Adrenal gland (tissue), 12 donors: ENCODE results near the gene NR2F1. TPM values are rescaled to one million over a fixed set of nuclear protein-coding genes. Genes with fewer than 3 reads are reported as not detected.

Experiments
- DNase-seq, 7 donors: peaks; one replicate each; pipeline ENCODE4 v3.0.0-alpha.2; 2019 to 2020
- H3K27ac ChIP-seq, 5 donors: fragments of 200-600 bp; sonication (generic) in 4 of 5; 1 replicate in 3 of 5; 2 replicates in 2 of 5; pipeline versions ENCODE4 v1.5.1 to v1.8.0; 2016 to 2020; ENCODE audit warnings: mild to moderate bottlenecking in 1 of 5
- H3K27me3 ChIP-seq: fragments of 200-600 bp; 2 replicates; pipeline ENCODE4 v1.8.0; 2021
- H3K36me3 ChIP-seq, 2 donors: fragments of 200-600 bp; replicated peaks in 1 of 2; 1 replicate in 1 of 2; 2 replicates in 1 of 2; pipeline versions ENCODE4 v1.5.1 to v1.8.0; 2018 to 2022
- H3K4me1 ChIP-seq, 2 donors: fragments of 200-600 bp; replicated peaks in 1 of 2; 1 replicate in 1 of 2; 2 replicates in 1 of 2; pipeline versions ENCODE4 v1.5.1 to v1.8.0; 2018 to 2021
- H3K4me3 ChIP-seq, 4 donors: fragments of 200-600 bp; sonication (generic) in 3 of 4; one replicate each; pipeline ENCODE4 v1.5.1; 2016 to 2018
- H3K9me3 ChIP-seq, 3 donors: fragments of 200-600 bp; sonication (generic) in 1 of 3; replicated peaks in 1 of 3; 1 replicate in 2 of 3; 2 replicates in 1 of 3; pipeline versions ENCODE4 v1.5.1 to v1.8.0; 2016 to 2021
- POLR2A ChIP-seq, 2 donors: fragments of 450-650 bp; IDR thresholded peaks; one replicate each; pipeline ENCODE4 v1.6.1; 2017; ENCODE audit warnings: antibody characterized with exemption in 2 of 2, mild to moderate bottlenecking in 2 of 2, moderate library complexity in 1 of 2
- WGBS, 4 donors: extraction: QIAGEN DNeasy Blood & Tissue Kit in 2 of 4; methylation state at CpG; one replicate each; pipeline versions ENCODE4 v1.1.5 to v1.1.7; 2013 to 2017; 5-methylcytosine and 5-hydroxymethylcytosine counted together
- intact Hi-C, 2 donors: fragments of 100-400 bp; cut with DNase I; formaldehyde crosslinking; loops; one replicate each; pipeline versions ENCODE4 v1.14.1 to v1.15.0; 2022 to 2023
- polyA plus RNA-seq, 3 donors: library from polyadenylated mRNA; stranded (reverse); fragments of 200-250 nt in 2 of 3; fragments of 350-450 nt in 1 of 3; fragmentation: Illumina TruSeq in 1 of 3; extraction: RNeasy Lipid Tissue Mini Kit (QIAGEN cat#74804) in 1 of 3; gene quantifications; one replicate each; pipeline ENCODE4 v1.2.3, GENCODE V29; 2013 to 2014
- total RNA-seq, 9 donors: library from RNA; depleted of rRNA in 4 of 9; stranded (reverse); fragments of >200 nt in 4 of 9; fragments of 120-200 nt in 1 of 9; fragmentation: NEBNext Ultra II Directional in 1 of 9; extraction: Animal tissue kit (Norgen Biotek cat#: 25700) in 1 of 9; gene quantifications; one replicate each; pipeline versions ENCODE4 v1.1.0 to v1.2.4, GENCODE V29; 2013 to 2023
- TF ChIP-seq, protein P1 (sequence below), 6 experiments: fragments of 450-650 bp in 4 of 6; fragments of 200-600 bp in 2 of 6; sonication (generic) in 1 of 6; IDR thresholded peaks; 1 replicate in 5 of 6; 2 replicates in 1 of 6; pipeline versions ENCODE4 v1.5.1 to v1.8.0; 2016 to 2021; ENCODE audit warnings: antibody characterized with exemption in 6 of 6, mild to moderate bottlenecking in 2 of 6, moderate library complexity in 1 of 6
- donor health status: healthy with polysubstance abuse.
- donor health status: Bipolar disorder and iron deficiency.
- donor health status: DM: yes; HTN: yes; CAD: no.
- donor health status: DM: no; HTN: no; CAD: no.
- donor health status: DM: no; HTN: no; CAD: no.
- donor health status: DM: yes; HTN: yes; CAD: no.

The NR2F1 gene
- total and polyA plus RNA-seq, 12 donors: 22.4 to 195 (median 68.2) TPM

DNA sequence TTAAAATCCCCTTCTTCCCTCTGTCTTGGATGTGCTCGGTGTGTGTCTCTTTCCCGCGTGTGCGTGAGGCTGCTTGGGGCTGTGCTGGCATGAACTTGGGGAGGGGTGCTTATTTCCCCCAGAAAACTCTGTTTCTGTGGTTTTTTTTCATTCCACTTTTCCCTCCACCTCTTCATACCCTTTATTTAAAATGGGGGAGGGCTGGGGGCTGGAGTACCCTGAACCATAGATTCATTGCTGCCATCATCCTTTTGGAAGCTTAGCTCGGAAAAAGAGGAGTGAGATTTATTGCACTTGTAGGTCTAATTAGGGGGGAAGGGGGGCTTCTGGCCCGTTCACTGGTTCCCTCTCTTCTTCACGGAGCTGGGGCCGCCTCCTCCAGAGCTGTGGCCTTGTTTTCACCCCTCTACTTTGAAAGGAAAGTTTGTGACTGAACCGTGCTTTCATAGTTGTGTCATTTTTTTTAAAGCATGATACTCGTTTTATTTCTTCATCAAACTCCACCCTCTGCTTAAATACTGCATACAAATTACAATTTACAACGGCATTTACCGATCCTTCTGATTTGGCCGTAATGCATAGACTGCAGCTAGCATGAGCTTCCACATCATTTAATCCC is 2.9 kb downstream of the NR2F1 start:
- no peaks in the 10 kb centered on the region for H3K27me3 ChIP-seq
- H3K4me3 ChIP-seq: peak overlapping the region in 2 of 4 donors; percentile 81
- intact Hi-C loops: loop anchor here in 1 of 2 donors (10.0 kb wide), 1 partner anchor 209 kb away; no protein-coding TSS in a partner anchor
- peak overlapping the region in 4 of 5 donors; percentile 68 to 93 (median 78) for H3K27ac ChIP-seq
- 9 to 16% (median 11%) methylated on average over 13 of the region's 13 CpGs for WGBS, 4 donors
- peak in 2 of 7 donors; percentile 29 to 52 for DNase-seq
- no peaks in the 10 kb centered on the region for H3K36me3 ChIP-seq
- peaks cover 0 to 16% of the 10 kb centered on the region in 2 donors for H3K4me1 ChIP-seq
- TF ChIP-seq POLR2A (IDR thresholded peaks at IDR 0.05): no peak
- TF ChIP-seq, protein P1, sequence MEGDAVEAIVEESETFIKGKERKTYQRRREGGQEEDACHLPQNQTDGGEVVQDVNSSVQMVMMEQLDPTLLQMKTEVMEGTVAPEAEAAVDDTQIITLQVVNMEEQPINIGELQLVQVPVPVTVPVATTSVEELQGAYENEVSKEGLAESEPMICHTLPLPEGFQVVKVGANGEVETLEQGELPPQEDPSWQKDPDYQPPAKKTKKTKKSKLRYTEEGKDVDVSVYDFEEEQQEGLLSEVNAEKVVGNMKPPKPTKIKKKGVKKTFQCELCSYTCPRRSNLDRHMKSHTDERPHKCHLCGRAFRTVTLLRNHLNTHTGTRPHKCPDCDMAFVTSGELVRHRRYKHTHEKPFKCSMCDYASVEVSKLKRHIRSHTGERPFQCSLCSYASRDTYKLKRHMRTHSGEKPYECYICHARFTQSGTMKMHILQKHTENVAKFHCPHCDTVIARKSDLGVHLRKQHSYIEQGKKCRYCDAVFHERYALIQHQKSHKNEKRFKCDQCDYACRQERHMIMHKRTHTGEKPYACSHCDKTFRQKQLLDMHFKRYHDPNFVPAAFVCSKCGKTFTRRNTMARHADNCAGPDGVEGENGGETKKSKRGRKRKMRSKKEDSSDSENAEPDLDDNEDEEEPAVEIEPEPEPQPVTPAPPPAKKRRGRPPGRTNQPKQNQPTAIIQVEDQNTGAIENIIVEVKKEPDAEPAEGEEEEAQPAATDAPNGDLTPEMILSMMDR (IDR thresholded peaks at IDR 0.05): no peak
- no peaks in the 10 kb centered on the region for H3K9me3 ChIP-seq

DNA sequence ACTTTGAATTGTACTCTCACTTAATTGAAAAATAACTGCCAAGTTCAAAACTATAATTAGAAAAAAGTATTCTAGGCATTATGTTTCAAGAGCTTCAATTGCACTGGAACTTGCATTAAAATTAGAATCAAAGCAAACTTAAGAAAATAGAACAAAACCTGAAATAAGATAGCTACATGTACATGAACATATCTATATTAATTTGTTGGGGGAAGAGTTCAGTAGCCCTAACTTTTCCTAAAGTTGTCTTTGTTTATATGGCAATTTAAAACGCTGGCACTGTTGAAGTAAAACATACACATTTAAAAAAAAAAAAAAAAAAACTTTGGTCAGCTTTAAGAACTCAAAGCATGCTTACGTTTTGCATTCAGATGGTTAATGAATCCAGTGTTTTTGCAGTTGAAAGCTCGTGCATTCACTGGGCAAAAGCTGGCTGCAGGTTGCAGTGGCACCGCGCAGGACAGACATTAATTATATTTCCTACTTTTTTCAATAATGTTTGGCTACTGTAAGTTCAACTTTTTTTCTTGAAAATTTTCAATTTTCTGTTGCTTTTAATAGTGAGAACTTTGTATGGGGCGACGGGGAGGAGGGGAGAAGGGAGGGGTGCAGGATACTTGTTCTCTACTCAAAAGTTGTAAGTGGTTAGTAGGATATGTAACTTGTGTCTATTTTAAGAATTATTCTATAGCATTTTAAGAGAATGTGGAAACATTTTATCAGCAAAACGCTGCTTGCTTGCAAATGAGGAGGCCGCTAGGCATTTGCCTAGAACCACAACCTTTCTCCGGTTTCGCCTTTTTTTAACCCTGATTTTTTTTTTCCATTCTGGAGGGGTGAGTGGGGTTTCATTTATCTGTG is 3.9 kb downstream of the NR2F1 start:
- WGBS, 4 donors: 32 to 35% (median 33%) methylated on average over 11 of the region's 11 CpGs
- intact Hi-C loops: loop anchor here in 1 of 2 donors (10.0 kb wide), 1 partner anchor 208 kb away; no protein-coding TSS in a partner anchor
- Histone ChIP-seq H3K36me3 (no peaks in the 10 kb centered on the region), H3K27me3 (no peaks in the 10 kb centered on the region), H3K27ac (peak overlapping the region in 4 of 5 donors; percentile 10 to 85 (median 46)), H3K4me3 (peak overlapping the region in 1 of 4 donors; percentile 81), H3K4me1 (peaks cover 0 to 16% of the 10 kb centered on the region in 2 donors), H3K9me3 (no peaks in the 10 kb centered on the region)
- no peak for TF ChIP-seq POLR2A (IDR thresholded peaks at IDR 0.05)
- TF ChIP-seq, protein P1 (IDR thresholded peaks at IDR 0.05): no peak
- DNase-seq: no peak

DNA sequence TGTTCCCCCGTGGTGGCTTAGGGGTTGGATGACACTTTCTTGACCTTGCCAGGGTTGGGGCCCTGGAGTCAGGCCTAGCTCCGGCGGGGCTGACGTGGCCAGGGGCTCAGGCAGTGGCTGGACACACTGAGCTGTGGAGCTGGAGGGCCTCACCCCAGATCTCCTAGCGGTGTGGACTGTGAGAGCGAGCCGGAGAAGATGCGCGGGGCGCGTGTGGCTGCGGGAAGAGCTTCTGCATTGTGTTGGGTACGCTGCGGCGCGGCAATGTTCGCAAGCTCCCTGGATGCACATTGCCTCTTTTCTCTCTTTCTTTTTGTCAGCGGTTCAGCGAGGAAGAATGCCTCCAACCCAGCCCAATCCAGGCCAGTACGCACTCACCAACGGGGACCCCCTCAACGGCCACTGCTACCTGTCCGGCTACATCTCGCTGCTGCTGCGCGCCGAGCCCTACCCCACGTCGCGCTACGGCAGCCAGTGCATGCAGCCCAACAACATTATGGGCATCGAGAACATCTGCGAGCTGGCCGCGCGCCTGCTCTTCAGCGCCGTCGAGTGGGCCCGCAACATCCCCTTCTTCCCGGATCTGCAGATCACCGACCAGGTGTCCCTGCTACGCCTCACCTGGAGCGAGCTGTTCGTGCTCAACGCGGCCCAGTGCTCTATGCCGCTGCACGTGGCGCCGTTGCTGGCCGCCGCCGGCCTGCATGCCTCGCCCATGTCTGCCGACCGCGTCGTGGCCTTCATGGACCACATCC is 4.8 kb downstream of the NR2F1 start:
- 23 to 54% (median 34%) methylated on average over 22 to 59 of the region's 59 CpGs for WGBS, 4 donors
- Histone ChIP-seq H3K4me1 (peaks cover 0 to 11% of the 10 kb centered on the region in 2 donors), H3K36me3 (no peaks in the 10 kb centered on the region), H3K9me3 (no peaks in the 10 kb centered on the region), H3K27ac (peak overlapping the region in 4 of 5 donors; percentile 10 to 85 (median 46)), H3K27me3 (no peaks in the 10 kb centered on the region), H3K4me3 (peak overlapping the region in 2 of 4 donors; percentile 8 to 81)
- TF ChIP-seq, protein P1 (IDR thresholded peaks at IDR 0.05): no peak
- TF ChIP-seq POLR2A (IDR thresholded peaks at IDR 0.05): no peak
- intact Hi-C loops: loop anchor here in 1 of 2 donors (10.0 kb wide), 1 partner anchor 207 kb away; no protein-coding TSS in a partner anchor
- peak in 3 of 7 donors; percentile 24 to 53 (median 41) for DNase-seq
